SK-N-MC (cell line): Measurements from ENCODE around the gene MRM3.

Experiments used
- EZH2 ChIP-seq: fragments of 200-600 bp; sonication (generic); IDR thresholded peaks from one replicate; pipeline ENCODE4 v1.6.1; 2017; ENCODE audit warnings: antibody characterized with exemption
- POLR2AphosphoS5 ChIP-seq: IDR thresholded peaks from 2 replicates; pipeline ENCODE4 v1.6.1; 2012; ENCODE audit warnings: mild to moderate bottlenecking, low read depth, low read length, borderline replicate concordance

DNA sequence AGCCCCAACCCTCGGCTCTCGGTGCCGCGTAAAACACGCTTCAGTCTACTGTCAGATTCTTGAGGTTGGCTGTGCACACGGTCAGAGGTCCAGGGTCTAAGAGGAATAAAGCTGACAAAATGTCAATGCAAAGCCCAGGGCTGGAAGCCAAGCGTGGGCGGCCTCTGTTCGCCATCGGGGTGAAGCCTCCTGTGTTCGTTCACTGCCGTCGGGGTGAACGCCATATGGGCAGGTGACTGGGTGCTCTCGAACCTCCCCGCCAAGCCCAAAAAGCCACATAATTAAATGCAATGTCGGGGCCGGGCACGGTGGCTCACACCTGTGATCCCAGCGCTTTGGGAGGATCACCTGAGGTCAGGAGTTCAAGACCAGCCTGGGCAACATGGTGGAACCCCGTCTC lies 44.6 kb downstream of the MRM3 start:
- no peak for TF ChIP-seq POLR2AphosphoS5
- no peak for TF ChIP-seq EZH2
